AG09319 (cell line): ENCODE measurements around the gene TMUB1.

Source experiments
- DNase-seq: peaks from one replicate; pipeline ENCODE4 v3.0.0-alpha.2; 2010; ENCODE audit warnings: low read depth; ENCODE audit errors: extremely low read depth
- CTCF ChIP-seq: IDR thresholded peaks from 2 replicates; pipeline ENCODE4 v1.5.1; 2011; ENCODE audit warnings: low read depth, mild to moderate bottlenecking, inconsistent platforms, low read length, moderate library complexity

The TMUB1 gene

DNA sequence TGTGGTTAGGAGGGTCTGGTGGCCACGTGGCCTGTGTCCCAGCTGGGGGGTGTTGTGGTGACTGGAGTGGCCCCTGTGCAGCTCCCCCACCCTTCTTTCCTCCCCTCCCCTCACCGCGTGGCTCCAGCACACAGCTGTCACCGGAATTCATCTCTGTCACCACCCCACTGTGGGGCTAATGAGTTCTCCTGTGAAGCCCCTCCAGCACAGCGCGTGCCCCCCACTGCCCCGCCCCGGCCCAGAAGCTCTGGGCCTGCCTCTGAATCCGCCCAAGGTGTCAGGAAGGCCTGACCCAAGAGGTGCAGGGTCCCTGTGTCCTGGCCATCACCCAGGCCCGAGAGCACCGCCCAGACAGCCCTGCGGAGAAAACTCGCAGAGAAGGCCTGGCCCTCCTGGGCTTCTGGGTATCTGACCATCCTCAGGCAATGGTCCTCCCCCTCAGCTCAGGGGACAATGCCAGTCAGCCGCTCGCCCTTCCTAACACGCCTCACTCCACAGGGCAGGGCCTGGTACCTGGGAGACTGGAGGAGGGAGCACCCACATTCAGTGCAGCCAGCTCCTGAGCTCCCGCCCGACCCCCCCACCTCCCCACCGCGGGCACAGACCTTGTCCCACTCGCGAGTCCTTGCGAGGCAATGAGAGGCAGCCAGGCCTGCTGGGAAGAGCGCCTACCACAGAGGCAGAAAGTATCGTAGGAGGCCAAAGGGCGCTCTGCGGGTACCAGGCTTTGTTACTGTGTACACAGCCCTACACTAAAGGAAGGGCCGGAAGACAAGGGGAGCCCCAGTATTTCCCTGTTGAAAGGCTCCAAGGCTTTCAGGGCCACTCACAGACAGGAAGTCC is 46.0 kb upstream of the TMUB1 start:
- no peak for TF ChIP-seq CTCF
- no peak for DNase-seq

DNA sequence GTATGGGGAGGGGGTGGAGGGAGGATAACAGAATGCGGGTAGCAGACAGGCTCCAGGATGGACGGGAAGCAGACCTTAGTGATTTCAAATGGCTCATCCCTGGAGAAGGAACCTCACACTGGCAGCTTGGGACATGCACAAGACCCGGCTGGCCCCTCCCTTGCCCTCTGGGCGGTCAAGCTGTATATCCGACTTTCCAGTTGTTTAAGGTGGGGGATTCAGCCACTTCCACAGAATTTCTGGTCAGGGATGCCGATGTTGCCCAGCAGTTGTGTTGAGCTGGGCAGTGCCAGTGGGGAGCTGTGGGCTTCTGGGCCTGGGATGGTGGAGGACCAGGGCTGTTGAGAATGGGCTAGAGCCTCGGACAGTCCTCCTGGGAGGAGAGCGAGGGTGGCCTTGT is 45.4 kb upstream of the TMUB1 start:
- no peak for TF ChIP-seq CTCF
- no peak for DNase-seq

DNA sequence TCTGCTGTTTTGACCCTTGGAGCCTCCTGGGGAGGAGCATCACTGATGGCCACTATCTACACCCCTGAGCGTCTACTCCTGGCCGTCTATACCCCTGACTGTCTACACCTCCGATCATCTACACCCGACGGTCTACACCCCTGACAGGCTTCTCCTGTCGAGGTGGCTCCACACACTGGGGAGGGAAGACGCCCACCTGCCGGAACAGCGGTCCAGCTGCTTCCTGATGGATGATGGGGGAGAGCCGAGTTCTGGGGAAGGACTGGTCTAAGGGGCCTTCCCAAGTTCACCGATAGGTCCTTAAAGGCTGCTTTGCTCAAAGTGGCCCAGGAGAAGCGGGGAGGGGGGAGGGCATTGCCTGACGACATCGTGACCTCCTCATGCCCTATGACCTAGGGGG is 44.9 kb upstream of the TMUB1 start:
- no peak for TF ChIP-seq CTCF
- DNase-seq: no peak

DNA sequence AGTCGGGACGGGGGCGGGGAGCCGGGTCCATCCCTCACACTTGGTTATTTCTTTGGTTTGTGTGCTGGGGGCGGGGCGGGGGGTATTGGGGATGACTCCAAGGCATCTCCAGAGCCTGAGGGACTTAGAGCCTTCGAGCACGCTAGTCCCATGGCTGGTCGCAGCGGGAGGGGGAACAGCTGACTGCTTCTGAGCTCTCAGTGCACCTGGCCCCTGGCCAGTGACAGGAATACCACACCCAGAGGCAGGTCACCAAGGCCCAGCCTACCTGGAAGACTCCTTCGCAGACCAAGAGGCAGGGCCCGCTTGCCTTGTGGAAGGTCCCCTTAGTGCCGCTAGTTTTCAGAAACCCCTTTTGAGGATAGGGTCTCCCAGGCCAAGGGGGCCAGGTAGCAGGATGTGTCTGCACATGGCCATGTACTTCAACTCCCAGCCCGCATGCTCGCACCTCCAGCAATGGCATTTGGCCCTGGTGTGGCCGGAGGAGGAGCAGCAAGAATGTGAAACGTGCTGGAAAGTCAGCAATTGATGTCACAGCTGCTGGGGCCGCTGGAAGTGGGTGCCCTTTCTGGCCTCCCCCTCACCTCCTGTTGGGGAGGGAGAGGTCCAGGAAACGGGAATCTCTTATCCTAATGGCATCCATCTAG is 43.3 kb upstream of the TMUB1 start:
- TF ChIP-seq CTCF: no peak
- DNase-seq: no peak

DNA sequence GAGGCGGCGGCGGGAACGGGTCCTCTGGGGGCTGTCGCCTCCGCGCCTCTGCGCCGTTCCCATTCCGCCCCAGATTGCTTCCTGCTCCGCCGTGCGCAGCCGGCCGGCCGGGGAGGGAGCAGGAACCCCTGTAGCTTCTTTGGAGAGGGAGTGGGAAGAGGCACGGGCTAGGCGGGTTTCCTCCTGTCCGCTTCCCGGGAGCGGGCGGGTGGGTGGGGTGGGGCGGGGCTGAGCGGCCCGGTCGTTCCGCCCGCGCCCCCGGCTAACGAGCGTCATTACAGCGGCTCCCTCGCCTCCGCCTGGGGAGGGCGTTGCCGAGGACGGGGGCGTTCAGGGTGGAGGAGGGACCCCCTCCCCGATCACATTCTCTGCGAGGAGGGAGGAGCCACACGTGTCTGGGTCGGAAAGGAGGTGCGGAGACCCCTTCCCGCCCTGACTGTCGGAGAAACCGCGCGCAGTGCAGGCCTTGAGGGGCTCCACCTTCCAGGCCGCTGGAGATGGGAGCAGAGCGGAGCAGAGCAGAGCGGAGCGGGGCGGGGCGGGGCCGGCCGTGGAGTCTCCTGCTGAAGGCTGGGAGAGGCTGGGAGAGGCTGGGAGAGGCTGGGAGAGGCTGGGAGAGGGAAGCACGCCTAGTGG is 42.7 kb upstream of the TMUB1 start:
- TF ChIP-seq CTCF: no peak
- DNase-seq: no peak

- peak; percentile 11 for TF ChIP-seq CTCF
- DNase-seq: no peak
These were observed 42.2 kb upstream of the TMUB1 start for GRCh38 chr7:151125470-151125845.

- no peak for DNase-seq
- no peak for TF ChIP-seq CTCF
These were observed 41.7 kb upstream of the TMUB1 start for GRCh38 chr7:151124899-151125399.
